ENCODE measurements around the gene BAG2.

DNA sequence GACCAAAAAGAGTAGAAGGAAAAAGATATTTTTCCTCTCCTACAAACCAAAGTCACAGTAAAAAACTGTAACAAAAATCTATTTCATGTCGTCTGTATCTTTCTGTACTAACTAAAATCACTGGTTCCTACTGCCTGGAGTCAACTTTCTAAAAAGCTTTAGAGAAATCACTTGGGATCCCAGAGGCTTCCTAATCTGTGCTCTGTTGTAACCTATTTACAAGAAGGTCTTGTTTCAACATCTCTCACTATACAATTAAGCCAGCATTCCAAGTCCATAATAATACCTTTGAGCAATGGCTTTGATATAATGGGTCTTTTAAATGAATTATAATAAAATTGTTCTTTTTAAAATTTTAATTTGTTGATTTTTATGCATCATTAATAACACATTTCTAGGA lies 29.6 kb downstream of the BAG2 start:
- TF ChIP-seq CTCF (optimal IDR thresholded peaks at IDR 0.05 in 1 of 3, IDR thresholded peaks at IDR 0.05 in 1 of 3, conservative IDR thresholded peaks at IDR 0.05 in 1 of 3; ENCODE audit: extremely low read depth in 1 of 3, insufficient read depth in 2 of 3, low read length in 3 of 3) (no peak), EZH2 (IDR thresholded peaks at IDR 0.05; ENCODE audit: low read length) (no peak)
